HG03565 (cell line): ENCODE results near the gene CERS5.

ENCODE experiments used
- ATAC-seq: cut with Tn5 transposase; IDR thresholded peaks from one replicate; pipeline ENCODE4 v1.9.1; 2021; ENCODE audit warnings: mild to moderate bottlenecking, moderate library complexity; ENCODE audit not compliant: unreplicated experiment

The CERS5 gene

DNA sequence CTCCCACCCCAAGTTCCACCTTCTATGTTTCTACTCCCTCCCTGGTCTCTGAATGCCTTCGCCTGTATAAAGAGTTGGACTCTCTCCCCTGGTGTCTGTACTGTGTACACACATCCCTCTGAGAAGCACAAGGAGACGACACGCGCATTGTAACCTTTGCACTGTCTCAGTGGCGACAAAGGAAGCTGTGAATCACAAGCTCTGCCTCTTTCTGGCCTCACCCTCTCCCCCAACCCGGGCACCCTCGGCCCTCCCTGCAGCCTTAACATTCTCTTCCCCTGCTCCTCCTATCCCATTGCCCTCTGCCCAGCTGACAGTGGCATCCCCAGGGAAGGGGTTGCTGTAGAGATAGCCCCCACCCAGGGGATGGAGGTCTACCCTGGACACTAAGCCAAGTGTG is 84.5 kb downstream of the CERS5 start:
- ATAC-seq: no peak

DNA sequence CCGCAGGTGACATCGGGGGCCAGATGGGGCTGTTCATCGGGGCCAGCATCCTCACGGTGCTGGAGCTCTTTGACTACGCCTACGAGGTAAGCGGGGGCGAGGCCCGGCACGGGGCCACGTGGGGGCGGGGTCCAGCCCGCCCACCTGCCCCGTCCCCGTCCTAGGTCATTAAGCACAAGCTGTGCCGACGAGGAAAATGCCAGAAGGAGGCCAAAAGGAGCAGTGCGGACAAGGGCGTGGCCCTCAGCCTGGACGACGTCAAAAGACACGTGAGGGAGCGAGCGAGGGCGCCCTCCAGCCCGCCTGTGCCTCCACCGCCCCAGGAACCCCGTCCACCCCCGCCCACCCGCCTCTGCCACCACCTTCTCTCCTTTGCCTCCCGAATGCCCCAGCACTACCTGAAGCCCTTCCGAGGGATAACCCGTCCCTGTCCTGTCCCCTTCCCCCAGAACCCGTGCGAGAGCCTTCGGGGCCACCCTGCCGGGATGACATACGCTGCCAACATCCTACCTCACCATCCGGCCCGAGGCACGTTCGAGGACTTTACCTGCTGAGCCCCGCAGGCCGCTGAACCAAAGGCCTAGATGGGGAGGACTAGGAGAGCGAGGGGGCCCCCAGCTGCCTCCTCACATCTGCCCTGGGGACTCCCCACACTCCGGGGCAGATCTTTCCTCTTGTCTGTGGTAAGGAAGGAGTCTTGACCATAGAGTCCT is 85.9 kb downstream of the CERS5 start:
- ATAC-seq: no peak

DNA sequence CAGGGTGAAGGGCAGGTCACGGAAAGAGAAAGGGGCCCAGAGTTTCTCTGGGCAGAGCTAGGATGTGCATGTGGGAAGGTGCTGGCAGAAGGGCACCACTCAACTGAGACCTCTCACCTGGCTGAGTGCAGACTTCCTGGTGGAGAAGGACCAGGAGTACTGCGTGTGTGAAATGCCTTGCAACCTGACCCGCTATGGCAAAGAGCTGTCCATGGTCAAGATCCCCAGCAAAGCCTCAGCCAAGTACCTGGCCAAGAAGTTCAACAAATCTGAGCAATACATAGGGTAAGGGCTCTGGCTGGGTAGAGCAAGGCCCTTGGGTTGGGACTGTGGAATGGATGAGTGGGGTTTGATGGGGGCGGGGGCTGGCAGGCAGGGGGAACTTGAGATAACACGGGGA is 87.4 kb downstream of the CERS5 start:
- no peak for ATAC-seq
